ENCODE measurements around the gene DCXR. TPM values are rescaled to one million over a fixed set of nuclear protein-coding genes. Genes with fewer than 3 reads are reported as not detected.

The DCXR gene
- total RNA-seq, 1 experiment from 2014 or later, result 120 TPM

- intact Hi-C loops (cut with micrococcal nuclease; ENCODE audit: unreplicated experiment), result no loop called here
- ChIA-PET CTCF (no interaction called here), POLR2A (ENCODE audit: unreplicated experiment) (no interaction called here)
- Histone ChIP-seq H3K36me3 (ENCODE audit: low read depth) (no peaks in the 10 kb centered on the region), H3K4me1 (replicated peaks; ENCODE audit: insufficient read depth) (no peaks in the 10 kb centered on the region), H4K20me1 (ENCODE audit: insufficient read depth) (peaks cover 14% of the 10 kb centered on the region), H3K27me3 (ENCODE audit: insufficient read depth, low read depth) (no peaks in the 10 kb centered on the region), H3K79me2 (ENCODE audit: low read depth) (no peaks in the 10 kb centered on the region), H3K9me3 (ENCODE audit: insufficient read depth, low read depth) (no peaks in the 10 kb centered on the region), H3K9me2 (ENCODE audit: insufficient read depth) (no peaks in the 10 kb centered on the region), H3F3A (ENCODE audit: insufficient read depth, low read depth) (peaks cover 20% of the 10 kb centered on the region), H2AFZ (no peak overlapping the region), H3K4me3 (no peak overlapping the region), H3K4me2 (no peak overlapping the region), H3K27ac (no peak overlapping the region)
- TF ChIP-seq, protein P1, sequence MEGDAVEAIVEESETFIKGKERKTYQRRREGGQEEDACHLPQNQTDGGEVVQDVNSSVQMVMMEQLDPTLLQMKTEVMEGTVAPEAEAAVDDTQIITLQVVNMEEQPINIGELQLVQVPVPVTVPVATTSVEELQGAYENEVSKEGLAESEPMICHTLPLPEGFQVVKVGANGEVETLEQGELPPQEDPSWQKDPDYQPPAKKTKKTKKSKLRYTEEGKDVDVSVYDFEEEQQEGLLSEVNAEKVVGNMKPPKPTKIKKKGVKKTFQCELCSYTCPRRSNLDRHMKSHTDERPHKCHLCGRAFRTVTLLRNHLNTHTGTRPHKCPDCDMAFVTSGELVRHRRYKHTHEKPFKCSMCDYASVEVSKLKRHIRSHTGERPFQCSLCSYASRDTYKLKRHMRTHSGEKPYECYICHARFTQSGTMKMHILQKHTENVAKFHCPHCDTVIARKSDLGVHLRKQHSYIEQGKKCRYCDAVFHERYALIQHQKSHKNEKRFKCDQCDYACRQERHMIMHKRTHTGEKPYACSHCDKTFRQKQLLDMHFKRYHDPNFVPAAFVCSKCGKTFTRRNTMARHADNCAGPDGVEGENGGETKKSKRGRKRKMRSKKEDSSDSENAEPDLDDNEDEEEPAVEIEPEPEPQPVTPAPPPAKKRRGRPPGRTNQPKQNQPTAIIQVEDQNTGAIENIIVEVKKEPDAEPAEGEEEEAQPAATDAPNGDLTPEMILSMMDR (conservative IDR thresholded peaks at IDR 0.05), result no peak
- no peak for TF ChIP-seq EZH2 (IDR thresholded peaks at IDR 0.05; ENCODE audit: low read depth)
- no TSS peak for BruUV-seq (replicated peaks)
- no peak for DNase-seq
These were observed 41.6 kb upstream of the DCXR start for GRCh38 chr17:82079001-82079677.

- POLR2A ChIA-PET (ENCODE audit: unreplicated experiment), result no interaction called here
- no peaks in the 10 kb centered on the region for H3K4me1 ChIP-seq (replicated peaks; ENCODE audit: insufficient read depth)
- CTCF ChIA-PET, result no interaction called here
- H3K27me3 ChIP-seq (ENCODE audit: insufficient read depth, low read depth), result no peaks in the 10 kb centered on the region
- no peak overlapping the region for H2AFZ ChIP-seq
- H3K4me3 ChIP-seq, result no peak overlapping the region
- H3K9me3 ChIP-seq (ENCODE audit: insufficient read depth, low read depth), result no peaks in the 10 kb centered on the region
- no peak overlapping the region for H3K27ac ChIP-seq
- no peak for DNase-seq
- H3F3A ChIP-seq (ENCODE audit: insufficient read depth, low read depth), result peaks cover 20% of the 10 kb centered on the region
- H3K79me2 ChIP-seq (ENCODE audit: low read depth), result no peaks in the 10 kb centered on the region
- TF ChIP-seq EZH2 (IDR thresholded peaks at IDR 0.05; ENCODE audit: low read depth), result no peak
- TF ChIP-seq, protein P1 (conservative IDR thresholded peaks at IDR 0.05), result no peak
- intact Hi-C loops (cut with micrococcal nuclease; ENCODE audit: unreplicated experiment), result no loop called here
- H4K20me1 ChIP-seq (ENCODE audit: insufficient read depth), result peaks cover 14% of the 10 kb centered on the region
- TSS peak; percentile 15 for BruUV-seq (replicated peaks)
- no peaks in the 10 kb centered on the region for H3K9me2 ChIP-seq (ENCODE audit: insufficient read depth)
- H3K36me3 ChIP-seq (ENCODE audit: low read depth), result no peaks in the 10 kb centered on the region
- H3K4me2 ChIP-seq, result no peak overlapping the region
These were observed 40.9 kb upstream of the DCXR start for GRCh38 chr17:82078433-82078832.

DNA sequence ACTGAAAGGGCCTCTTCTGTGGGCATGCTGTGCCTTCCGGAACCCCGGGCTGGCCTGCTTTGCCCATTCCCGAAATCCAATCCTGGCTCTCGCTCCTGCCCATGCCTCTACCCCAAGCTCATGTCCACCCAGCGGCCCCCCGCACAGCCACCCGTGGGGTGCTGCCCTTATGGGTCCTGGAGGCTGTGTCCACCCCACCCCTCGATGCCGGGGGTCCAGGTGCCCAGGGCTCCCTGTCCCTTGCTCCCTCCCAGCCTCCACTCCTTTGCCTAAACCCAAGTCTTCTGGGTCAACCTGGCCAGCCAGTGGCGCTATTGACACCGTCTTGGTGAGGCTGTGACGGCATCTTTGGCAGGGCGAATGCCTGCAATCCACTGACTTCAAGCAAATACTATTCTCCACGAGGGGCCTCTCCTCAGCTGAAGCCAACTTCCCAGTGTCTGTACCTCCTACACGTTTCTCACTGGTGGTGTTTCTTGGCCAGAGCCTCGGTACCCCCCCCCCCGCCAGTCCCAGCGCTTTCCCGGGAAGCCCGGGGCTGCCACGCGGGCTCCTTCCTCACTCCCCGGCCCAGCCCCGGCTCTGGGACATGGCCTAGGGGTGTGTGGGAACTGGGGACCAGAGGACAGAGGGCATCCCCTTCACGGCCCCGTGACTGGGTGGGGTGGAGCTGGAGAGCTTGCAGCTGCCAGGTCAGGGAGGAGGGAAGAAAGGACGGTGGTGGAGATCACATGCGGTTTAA lies 40.3 kb upstream of the DCXR start:
- no peak for DNase-seq
- no peaks in the 10 kb centered on the region for H3K36me3 ChIP-seq (ENCODE audit: low read depth)
- no TSS peak for BruUV-seq (replicated peaks)
- H4K20me1 ChIP-seq (ENCODE audit: insufficient read depth), result peaks cover 14% of the 10 kb centered on the region
- no peaks in the 10 kb centered on the region for H3K79me2 ChIP-seq (ENCODE audit: low read depth)
- no peak overlapping the region for H3K27ac ChIP-seq
- H3K27me3 ChIP-seq (ENCODE audit: insufficient read depth, low read depth), result no peaks in the 10 kb centered on the region
- H3K4me1 ChIP-seq (replicated peaks; ENCODE audit: insufficient read depth), result no peaks in the 10 kb centered on the region
- no peaks in the 10 kb centered on the region for H3K9me2 ChIP-seq (ENCODE audit: insufficient read depth)
- intact Hi-C loops (cut with micrococcal nuclease; ENCODE audit: unreplicated experiment), result no loop called here
- H3K9me3 ChIP-seq (ENCODE audit: insufficient read depth, low read depth), result no peaks in the 10 kb centered on the region
- peaks cover 20% of the 10 kb centered on the region for H3F3A ChIP-seq (ENCODE audit: insufficient read depth, low read depth)
- no peak overlapping the region for H3K4me2 ChIP-seq
- POLR2A ChIA-PET (ENCODE audit: unreplicated experiment), result interaction anchor here (0.6 to 0.7 kb wide), 2 partner anchors 357 to 366 kb away, joined by 8 to 18 read pairs; no protein-coding TSS in a partner anchor
- TF ChIP-seq, protein P1 (conservative IDR thresholded peaks at IDR 0.05), result no peak
- TF ChIP-seq EZH2 (IDR thresholded peaks at IDR 0.05; ENCODE audit: low read depth), result no peak
- CTCF ChIA-PET, result no interaction called here
- no peak overlapping the region for H2AFZ ChIP-seq
- no peak overlapping the region for H3K4me3 ChIP-seq
